WTC11 (cell line): ENCODE measurements around the gene ITPKA. TPM values are rescaled to one million over a fixed set of nuclear protein-coding genes. Genes with fewer than 3 reads are reported as not detected.
A peak's percentile ranks its signal among the peaks of the same experiment; 100 is the strongest.

Experiments used
- ATAC-seq: fragments of 200-7000 bp; cut with Tn5 transposase; 2 replicates; pipeline ENCODE4 v1.10.0; 2021; ENCODE audit warnings: mild to moderate bottlenecking, moderate library complexity
- CTCF ChIA-PET: fragments of 300-600 bp; sonication (Branson Sonifier 250); formaldehyde crosslinking; loops from one replicate; lab custom pipeline; 2021; ENCODE audit warnings: antibody characterized with exemption; lab: Charles Lee
- POLR2A ChIA-PET: fragments of 350-600 bp; sonication (Branson Sonifier 250); formaldehyde crosslinking; loops from one replicate; lab custom pipeline; 2021; ENCODE audit warnings: antibody characterized with exemption; lab: Charles Lee
- DNase-seq: peaks from one replicate; pipeline ENCODE4 v3.0.0; 2021; ENCODE audit warnings: low spot score
- H3K27ac Mint-ChIP-seq: 2 replicates; pipeline ENCODE4 v1.8.0; 2021; ENCODE audit warnings: mixed read lengths
- H3K27me3 Mint-ChIP-seq: 2 replicates; pipeline ENCODE4 v1.8.0; 2021; ENCODE audit warnings: low read depth, mild to moderate bottlenecking, moderate library complexity, mixed read lengths
- H3K36me3 Mint-ChIP-seq: 2 replicates; pipeline ENCODE4 v1.8.0; 2021; ENCODE audit warnings: mixed read lengths
- H3K4me1 Mint-ChIP-seq: 2 replicates; pipeline ENCODE4 v1.8.0; 2022; ENCODE audit warnings: mixed read lengths
- H3K4me3 Mint-ChIP-seq: 2 replicates; pipeline ENCODE4 v1.8.0; 2021; ENCODE audit warnings: mild to moderate bottlenecking, moderate library complexity, mixed read lengths
- H3K9me3 Mint-ChIP-seq: 2 replicates; pipeline ENCODE4 v1.8.0; 2021; ENCODE audit warnings: mixed read lengths
- ELF4 ChIP-seq: sonication (generic); formaldehyde crosslinking; IDR thresholded peaks from 2 replicates; pipeline ENCODE4 v1.8.1; 2022; ENCODE audit warnings: low read depth, mild to moderate bottlenecking, moderate library complexity, missing genetic modification reagents
- ESRRA ChIP-seq: sonication (generic); formaldehyde crosslinking; IDR thresholded peaks from 2 replicates; pipeline ENCODE4 v1.8.1; 2022; ENCODE audit warnings: mild to moderate bottlenecking, missing genetic modification reagents, borderline replicate concordance
- FOXJ3 ChIP-seq: sonication (generic); formaldehyde crosslinking; IDR thresholded peaks from 2 replicates; pipeline ENCODE4 v1.9.0; 2021; ENCODE audit warnings: missing genetic modification reagents, mild to moderate bottlenecking, borderline replicate concordance
- KAT7 ChIP-seq: sonication (generic); formaldehyde crosslinking; IDR thresholded peaks from 2 replicates; pipeline ENCODE4 v1.8.1; 2023; ENCODE audit warnings: missing genetic modification reagents, mild to moderate bottlenecking, borderline replicate concordance
- NFE2L1 ChIP-seq: sonication (generic); formaldehyde crosslinking; IDR thresholded peaks from 2 replicates; pipeline ENCODE4 v1.8.1; 2023; ENCODE audit warnings: missing genetic modification reagents
- NFYB ChIP-seq: sonication (generic); formaldehyde crosslinking; conservative IDR thresholded peaks from 2 replicates; pipeline ENCODE4 v1.8.0; 2022; ENCODE audit warnings: low read depth, missing genetic modification reagents
- RORB ChIP-seq: fragments of 250-450 bp; sonication (Bioruptor Pico); IDR thresholded peaks from 2 replicates; pipeline ENCODE4 v1.9.0; 2021; ENCODE audit warnings: mild to moderate bottlenecking
- SMAD4 ChIP-seq: sonication (generic); formaldehyde crosslinking; IDR thresholded peaks from 2 replicates; pipeline ENCODE4 v1.8.0; 2022; ENCODE audit warnings: mild to moderate bottlenecking, missing genetic modification reagents
- SOX15 ChIP-seq: fragments of 250-450 bp; sonication (Bioruptor Pico); IDR thresholded peaks from 2 replicates; pipeline ENCODE4 v1.9.0; 2021; ENCODE audit warnings: mild to moderate bottlenecking
- SP1 ChIP-seq: sonication (generic); formaldehyde crosslinking; conservative IDR thresholded peaks from 2 replicates; pipeline ENCODE4 v1.8.1; 2022; ENCODE audit warnings: missing genetic modification reagents
- ZNF263 ChIP-seq: sonication (generic); formaldehyde crosslinking; IDR thresholded peaks from 2 replicates; pipeline ENCODE4 v1.8.1; 2022; ENCODE audit warnings: low read depth, mild to moderate bottlenecking, moderate library complexity, missing genetic modification reagents
- total RNA-seq: library from RNA; stranded (reverse); gene quantifications from 3 replicates; pipeline ENCODE4 v1.2.3, GENCODE V29; 2021
- TF ChIP-seq, protein P1 (sequence below): sonication (generic); formaldehyde crosslinking; IDR thresholded peaks from 2 replicates; pipeline ENCODE4 v1.8.0; 2023; ENCODE audit warnings: mild to moderate bottlenecking, missing genetic modification reagents
- TF ChIP-seq, protein P2 (sequence below): sonication (generic); formaldehyde crosslinking; conservative IDR thresholded peaks from 2 replicates; pipeline ENCODE4 v1.8.1; 2022; ENCODE audit warnings: mild to moderate bottlenecking, missing genetic modification reagents
- TF ChIP-seq, protein P3 (sequence below): sonication (generic); formaldehyde crosslinking; IDR thresholded peaks from 2 replicates; pipeline ENCODE4 v1.8.0; 2023; ENCODE audit warnings: missing genetic modification reagents
- TF ChIP-seq, protein P4 (sequence below): sonication (generic); formaldehyde crosslinking; IDR thresholded peaks from 2 replicates; pipeline ENCODE4 v1.8.1; 2022; ENCODE audit warnings: mild to moderate bottlenecking, moderate library complexity, missing genetic modification reagents
- TF ChIP-seq, protein P5 (sequence below): sonication (generic); formaldehyde crosslinking; IDR thresholded peaks from 2 replicates; pipeline ENCODE4 v1.8.1; 2022; ENCODE audit warnings: mild to moderate bottlenecking, missing genetic modification reagents, moderate library complexity, borderline replicate concordance
- TF ChIP-seq, protein P6 (sequence below): sonication (generic); formaldehyde crosslinking; IDR thresholded peaks from 2 replicates; pipeline ENCODE4 v1.8.1; 2022; ENCODE audit warnings: missing genetic modification reagents, borderline replicate concordance
- TF ChIP-seq, protein P7 (sequence below): sonication (generic); formaldehyde crosslinking; IDR thresholded peaks from 2 replicates; pipeline ENCODE4 v1.8.0; 2022; ENCODE audit warnings: missing genetic modification reagents

The ITPKA gene
- total RNA-seq, 1 experiment from 2014 or later = 1.2 TPM

DNA sequence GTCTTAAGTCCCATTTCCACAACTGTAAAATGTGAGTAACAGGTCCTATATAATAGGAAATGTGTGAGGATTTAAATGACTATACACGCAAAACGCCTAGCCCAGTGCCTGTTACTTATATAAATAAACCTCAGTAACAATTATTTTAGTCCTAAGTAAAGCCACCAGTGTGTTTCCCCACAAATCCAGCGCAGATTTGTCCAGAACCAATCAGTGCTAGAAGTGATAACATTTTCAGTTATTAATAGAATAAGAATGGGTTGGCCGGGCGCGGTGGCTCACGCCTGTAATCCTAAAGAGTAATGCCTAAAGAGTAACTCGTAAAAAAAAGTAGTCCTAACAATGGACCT is 49.8 kb downstream of the ITPKA start:
- peaks cover 3% of the 10 kb centered on the region; the same call in 1 of the 2 replicates for H3K27me3 Mint-ChIP-seq
- H3K4me3 Mint-ChIP-seq = peak overlapping the region; percentile 98
- DNase-seq (no peak), ATAC-seq (no peak)
- ChIA-PET CTCF (interaction anchor here (1.0 to 3.9 kb wide), 5 partner anchors 14 to 162 kb away, joined by 4 to 24 read pairs (median 5); no protein-coding TSS in a partner anchor), POLR2A (interaction anchor here (0.7 to 1.3 kb wide), 6 partner anchors 9 to 230 kb away, joined by 3 to 10 read pairs (median 4); partner anchors contain the start of gene MAPKBP1)
- no peaks in the 10 kb centered on the region for H3K36me3 Mint-ChIP-seq
- H3K27ac Mint-ChIP-seq = peak overlapping the region; percentile 96
- H3K4me1 Mint-ChIP-seq = peaks cover 5% of the 10 kb centered on the region
- no peaks in the 10 kb centered on the region for H3K9me3 Mint-ChIP-seq
- no peak for TF ChIP-seq ELF4 (CRISPR knock-in tag)
- no peak for TF ChIP-seq SP1
- TF ChIP-seq NFE2L1 (CRISPR knock-in tag) = no peak
- TF ChIP-seq KAT7 (CRISPR knock-in tag) = no peak
- TF ChIP-seq, protein P1, sequence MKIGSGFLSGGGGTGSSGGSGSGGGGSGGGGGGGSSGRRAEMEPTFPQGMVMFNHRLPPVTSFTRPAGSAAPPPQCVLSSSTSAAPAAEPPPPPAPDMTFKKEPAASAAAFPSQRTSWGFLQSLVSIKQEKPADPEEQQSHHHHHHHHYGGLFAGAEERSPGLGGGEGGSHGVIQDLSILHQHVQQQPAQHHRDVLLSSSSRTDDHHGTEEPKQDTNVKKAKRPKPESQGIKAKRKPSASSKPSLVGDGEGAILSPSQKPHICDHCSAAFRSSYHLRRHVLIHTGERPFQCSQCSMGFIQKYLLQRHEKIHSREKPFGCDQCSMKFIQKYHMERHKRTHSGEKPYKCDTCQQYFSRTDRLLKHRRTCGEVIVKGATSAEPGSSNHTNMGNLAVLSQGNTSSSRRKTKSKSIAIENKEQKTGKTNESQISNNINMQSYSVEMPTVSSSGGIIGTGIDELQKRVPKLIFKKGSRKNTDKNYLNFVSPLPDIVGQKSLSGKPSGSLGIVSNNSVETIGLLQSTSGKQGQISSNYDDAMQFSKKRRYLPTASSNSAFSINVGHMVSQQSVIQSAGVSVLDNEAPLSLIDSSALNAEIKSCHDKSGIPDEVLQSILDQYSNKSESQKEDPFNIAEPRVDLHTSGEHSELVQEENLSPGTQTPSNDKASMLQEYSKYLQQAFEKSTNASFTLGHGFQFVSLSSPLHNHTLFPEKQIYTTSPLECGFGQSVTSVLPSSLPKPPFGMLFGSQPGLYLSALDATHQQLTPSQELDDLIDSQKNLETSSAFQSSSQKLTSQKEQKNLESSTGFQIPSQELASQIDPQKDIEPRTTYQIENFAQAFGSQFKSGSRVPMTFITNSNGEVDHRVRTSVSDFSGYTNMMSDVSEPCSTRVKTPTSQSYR = no peak
- no peak for TF ChIP-seq ESRRA (CRISPR knock-in tag)
- TF ChIP-seq SOX15 = no peak
- TF ChIP-seq NFYB (CRISPR knock-in tag) = no peak

DNA sequence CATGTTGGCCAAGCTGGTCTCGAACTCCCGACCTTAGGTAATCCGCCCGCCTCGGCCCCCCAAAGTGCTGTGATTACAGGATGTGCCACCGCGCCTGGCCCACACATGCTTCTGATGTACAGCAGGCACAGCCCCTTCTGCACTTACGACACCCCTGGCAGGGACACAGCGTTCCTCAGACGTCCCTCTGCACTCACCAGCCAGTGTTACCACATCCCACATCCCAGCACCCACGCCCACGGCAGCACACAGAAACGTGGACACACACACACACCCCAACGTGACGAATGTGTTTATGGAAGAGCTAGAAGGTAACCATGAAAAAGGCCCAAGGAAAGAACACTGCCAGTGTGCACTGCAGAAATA is 51.0 kb downstream of the ITPKA start:
- ATAC-seq (no peak), DNase-seq (no peak)
- Mint-ChIP-seq H3K27ac (no peak overlapping the region), H3K9me3 (no peaks in the 10 kb centered on the region), H3K36me3 (no peaks in the 10 kb centered on the region), H3K4me3 (peak overlapping the region; percentile 98), H3K4me1 (peaks cover 5% of the 10 kb centered on the region), H3K27me3 (peaks cover 3% of the 10 kb centered on the region; the same call in 1 of the 2 replicates)
- ChIA-PET POLR2A (interaction anchor here (0.7 to 1.3 kb wide), 4 partner anchors 13 to 227 kb away, joined by 4 to 10 read pairs (median 6); no protein-coding TSS in a partner anchor), CTCF (interaction anchor here (0.5 to 3.9 kb wide), 9 partner anchors 13 to 1014 kb away, joined by 3 to 24 read pairs (median 4); no protein-coding TSS in a partner anchor)
- TF ChIP-seq FOXJ3 (CRISPR knock-in tag) (no peak), NFYB (CRISPR knock-in tag) (no peak), SMAD4 (CRISPR knock-in tag) (no peak), ZNF263 (CRISPR knock-in tag) (no peak), RORB (CRISPR knock-in tag) (no peak)
- TF ChIP-seq, protein P2, sequence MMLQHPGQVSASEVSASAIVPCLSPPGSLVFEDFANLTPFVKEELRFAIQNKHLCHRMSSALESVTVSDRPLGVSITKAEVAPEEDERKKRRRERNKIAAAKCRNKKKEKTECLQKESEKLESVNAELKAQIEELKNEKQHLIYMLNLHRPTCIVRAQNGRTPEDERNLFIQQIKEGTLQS (CRISPR knock-in tag) = no peak
- TF ChIP-seq, protein P3, sequence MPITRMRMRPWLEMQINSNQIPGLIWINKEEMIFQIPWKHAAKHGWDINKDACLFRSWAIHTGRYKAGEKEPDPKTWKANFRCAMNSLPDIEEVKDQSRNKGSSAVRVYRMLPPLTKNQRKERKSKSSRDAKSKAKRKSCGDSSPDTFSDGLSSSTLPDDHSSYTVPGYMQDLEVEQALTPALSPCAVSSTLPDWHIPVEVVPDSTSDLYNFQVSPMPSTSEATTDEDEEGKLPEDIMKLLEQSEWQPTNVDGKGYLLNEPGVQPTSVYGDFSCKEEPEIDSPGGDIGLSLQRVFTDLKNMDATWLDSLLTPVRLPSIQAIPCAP (CRISPR knock-in tag) = no peak
- TF ChIP-seq, protein P4, sequence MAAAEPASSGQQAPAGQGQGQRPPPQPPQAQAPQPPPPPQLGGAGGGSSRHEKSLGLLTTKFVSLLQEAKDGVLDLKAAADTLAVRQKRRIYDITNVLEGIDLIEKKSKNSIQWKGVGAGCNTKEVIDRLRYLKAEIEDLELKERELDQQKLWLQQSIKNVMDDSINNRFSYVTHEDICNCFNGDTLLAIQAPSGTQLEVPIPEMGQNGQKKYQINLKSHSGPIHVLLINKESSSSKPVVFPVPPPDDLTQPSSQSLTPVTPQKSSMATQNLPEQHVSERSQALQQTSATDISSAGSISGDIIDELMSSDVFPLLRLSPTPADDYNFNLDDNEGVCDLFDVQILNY (CRISPR knock-in tag) = no peak
- TF ChIP-seq, protein P5, sequence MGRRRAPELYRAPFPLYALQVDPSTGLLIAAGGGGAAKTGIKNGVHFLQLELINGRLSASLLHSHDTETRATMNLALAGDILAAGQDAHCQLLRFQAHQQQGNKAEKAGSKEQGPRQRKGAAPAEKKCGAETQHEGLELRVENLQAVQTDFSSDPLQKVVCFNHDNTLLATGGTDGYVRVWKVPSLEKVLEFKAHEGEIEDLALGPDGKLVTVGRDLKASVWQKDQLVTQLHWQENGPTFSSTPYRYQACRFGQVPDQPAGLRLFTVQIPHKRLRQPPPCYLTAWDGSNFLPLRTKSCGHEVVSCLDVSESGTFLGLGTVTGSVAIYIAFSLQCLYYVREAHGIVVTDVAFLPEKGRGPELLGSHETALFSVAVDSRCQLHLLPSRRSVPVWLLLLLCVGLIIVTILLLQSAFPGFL (CRISPR knock-in tag) = no peak
- TF ChIP-seq, protein P6, sequence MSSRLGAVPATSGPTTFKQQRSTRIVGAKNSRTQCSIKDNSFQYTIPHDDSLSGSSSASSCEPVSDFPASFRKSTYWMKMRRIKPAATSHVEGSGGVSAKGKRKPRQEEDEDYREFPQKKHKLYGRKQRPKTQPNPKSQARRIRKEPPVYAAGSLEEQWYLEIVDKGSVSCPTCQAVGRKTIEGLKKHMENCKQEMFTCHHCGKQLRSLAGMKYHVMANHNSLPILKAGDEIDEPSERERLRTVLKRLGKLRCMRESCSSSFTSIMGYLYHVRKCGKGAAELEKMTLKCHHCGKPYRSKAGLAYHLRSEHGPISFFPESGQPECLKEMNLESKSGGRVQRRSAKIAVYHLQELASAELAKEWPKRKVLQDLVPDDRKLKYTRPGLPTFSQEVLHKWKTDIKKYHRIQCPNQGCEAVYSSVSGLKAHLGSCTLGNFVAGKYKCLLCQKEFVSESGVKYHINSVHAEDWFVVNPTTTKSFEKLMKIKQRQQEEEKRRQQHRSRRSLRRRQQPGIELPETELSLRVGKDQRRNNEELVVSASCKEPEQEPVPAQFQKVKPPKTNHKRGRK (CRISPR knock-in tag) = no peak
- TF ChIP-seq, protein P7, sequence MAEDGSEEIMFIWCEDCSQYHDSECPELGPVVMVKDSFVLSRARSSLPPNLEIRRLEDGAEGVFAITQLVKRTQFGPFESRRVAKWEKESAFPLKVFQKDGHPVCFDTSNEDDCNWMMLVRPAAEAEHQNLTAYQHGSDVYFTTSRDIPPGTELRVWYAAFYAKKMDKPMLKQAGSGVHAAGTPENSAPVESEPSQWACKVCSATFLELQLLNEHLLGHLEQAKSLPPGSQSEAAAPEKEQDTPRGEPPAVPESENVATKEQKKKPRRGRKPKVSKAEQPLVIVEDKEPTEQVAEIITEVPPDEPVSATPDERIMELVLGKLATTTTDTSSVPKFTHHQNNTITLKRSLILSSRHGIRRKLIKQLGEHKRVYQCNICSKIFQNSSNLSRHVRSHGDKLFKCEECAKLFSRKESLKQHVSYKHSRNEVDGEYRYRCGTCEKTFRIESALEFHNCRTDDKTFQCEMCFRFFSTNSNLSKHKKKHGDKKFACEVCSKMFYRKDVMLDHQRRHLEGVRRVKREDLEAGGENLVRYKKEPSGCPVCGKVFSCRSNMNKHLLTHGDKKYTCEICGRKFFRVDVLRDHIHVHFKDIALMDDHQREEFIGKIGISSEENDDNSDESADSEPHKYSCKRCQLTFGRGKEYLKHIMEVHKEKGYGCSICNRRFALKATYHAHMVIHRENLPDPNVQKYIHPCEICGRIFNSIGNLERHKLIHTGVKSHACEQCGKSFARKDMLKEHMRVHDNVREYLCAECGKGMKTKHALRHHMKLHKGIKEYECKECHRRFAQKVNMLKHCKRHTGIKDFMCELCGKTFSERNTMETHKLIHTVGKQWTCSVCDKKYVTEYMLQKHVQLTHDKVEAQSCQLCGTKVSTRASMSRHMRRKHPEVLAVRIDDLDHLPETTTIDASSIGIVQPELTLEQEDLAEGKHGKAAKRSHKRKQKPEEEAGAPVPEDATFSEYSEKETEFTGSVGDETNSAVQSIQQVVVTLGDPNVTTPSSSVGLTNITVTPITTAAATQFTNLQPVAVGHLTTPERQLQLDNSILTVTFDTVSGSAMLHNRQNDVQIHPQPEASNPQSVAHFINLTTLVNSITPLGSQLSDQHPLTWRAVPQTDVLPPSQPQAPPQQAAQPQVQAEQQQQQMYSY = no peak
- TF ChIP-seq, protein P1 = no peak
